Esophagus squamous epithelium (tissue), 5 donors: ENCODE measurements around the gene TREH. TPM values are rescaled to one million over a fixed set of nuclear protein-coding genes. Genes with fewer than 3 reads are reported as not detected.
"Not testable (repeated sequence)": the region's sequence is repeated elsewhere in the genome, so short reads cannot be mapped to it uniquely, and the experiment has no call there.

Source experiments
- DNase-seq: peaks from one replicate; lab custom pipeline; 2025; lab: John Stamatoyannopoulos, UW
- H3K27ac ChIP-seq, 4 donors: fragments of 200-600 bp; sonication (generic); one replicate each; pipeline ENCODE4 v1.5.1; 2016 to 2019; ENCODE audit warnings: mild to moderate bottlenecking in 1 of 4
- H3K27me3 ChIP-seq, 4 donors: fragments of 200-600 bp; sonication (generic); 1 replicate in 3 of 4; 2 replicates in 1 of 4; pipeline versions ENCODE4 v1.5.1 to v1.6.0; 2017 to 2021; ENCODE audit warnings: antibody characterized with exemption in 1 of 4
- H3K36me3 ChIP-seq, 3 donors: fragments of 200-600 bp; sonication (generic); one replicate each; pipeline ENCODE4 v1.5.1; 2016 to 2019
- H3K4me1 ChIP-seq, 3 donors: fragments of 200-600 bp; sonication (generic); one replicate each; pipeline ENCODE4 v1.5.1; 2017 to 2019
- H3K4me3 ChIP-seq, 4 donors: fragments of 200-600 bp; sonication (generic); 1 replicate in 3 of 4; 2 replicates in 1 of 4; pipeline ENCODE4 v1.5.1; 2016 to 2019; ENCODE audit warnings: mild to moderate bottlenecking in 2 of 4, moderate library complexity in 1 of 4
- H3K9me3 ChIP-seq, 3 donors: fragments of 200-600 bp; sonication (generic); one replicate each; pipeline ENCODE4 v1.5.1; 2016 to 2019
- CTCF ChIP-seq, 6 experiments: fragments of 450-650 bp in 4 of 6; fragments of 200-600 bp in 2 of 6; sonication (generic) in 2 of 6; IDR thresholded peaks; one replicate each; pipeline ENCODE4 v1.5.1; 2016 to 2019; ENCODE audit warnings: antibody characterized with exemption in 6 of 6, mild to moderate bottlenecking in 4 of 6, moderate library complexity in 4 of 6
- POLR2A ChIP-seq, 4 donors: fragments of 450-650 bp; IDR thresholded peaks; one replicate each; pipeline ENCODE4 v1.6.1; 2017; ENCODE audit warnings: antibody characterized with exemption in 4 of 4, mild to moderate bottlenecking in 4 of 4, moderate library complexity in 3 of 4
- WGBS, 2 donors: methylation state at CpG; one replicate each; pipeline ENCODE4 v1.1.5; 2018; 5-methylcytosine and 5-hydroxymethylcytosine counted together
- intact Hi-C: fragments of 100-400 bp; cut with DNase I; formaldehyde crosslinking; loops from one replicate; pipeline ENCODE4 v1.15.0; 2022
- total RNA-seq, 4 donors: library from RNA; depleted of rRNA; stranded (reverse); fragments of >200 nt; gene quantifications; one replicate each; pipeline ENCODE4 v1.1.0, GENCODE V29; 2016
- donor health status: DM: yes; HTN: yes; CAD: no.

Gene TREH
- total RNA-seq, 4 donors from 2014 or later = 0.09 to 0.57 TPM; not detected in 2

DNA sequence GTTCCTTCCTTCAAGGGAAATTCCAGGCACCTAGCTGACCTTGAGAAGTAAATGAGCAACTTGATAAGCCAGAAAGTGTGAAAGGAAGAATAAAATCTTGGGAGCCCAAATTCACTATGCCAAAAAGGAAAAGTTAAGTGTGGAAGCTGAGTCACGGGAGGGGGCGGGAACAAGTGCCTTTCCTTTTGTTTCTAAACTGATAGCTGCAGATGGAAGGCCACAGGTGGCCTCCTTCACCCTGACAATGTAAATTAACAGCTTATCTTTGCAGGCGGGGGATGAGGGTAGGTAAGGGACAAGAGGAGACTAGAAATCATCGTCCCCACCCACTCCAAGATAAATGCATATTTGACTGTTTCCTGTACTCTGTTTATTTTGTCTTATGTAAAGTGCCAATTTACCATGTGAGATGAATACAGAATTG is 36.4 kb upstream of the TREH start:
- peak overlapping the region in 1 of 4 donors; percentile 49 for H3K27ac ChIP-seq
- H3K4me3 ChIP-seq = no peak overlapping the region
- 33 to 34% methylated on average over 4 of the region's 4 CpGs for WGBS, 2 donors
- H3K4me1 ChIP-seq = peaks cover 0 to 11% (median 4%) of the 10 kb centered on the region in 3 donors
- intact Hi-C loops = no loop called here
- no peak for DNase-seq
- TF ChIP-seq POLR2A (IDR thresholded peaks at IDR 0.05) (no peak), CTCF (IDR thresholded peaks at IDR 0.05) (no peak)
- H3K27me3 ChIP-seq = no peaks in the 10 kb centered on the region
- no peaks in the 10 kb centered on the region for H3K9me3 ChIP-seq
- H3K36me3 ChIP-seq = no peaks in the 10 kb centered on the region

- no peak overlapping the region for H3K4me3 ChIP-seq
- H3K27ac ChIP-seq = peak overlapping the region in 1 of 4 donors; percentile 49
- H3K36me3 ChIP-seq = no peaks in the 10 kb centered on the region
- TF ChIP-seq POLR2A (IDR thresholded peaks at IDR 0.05) = no peak
- no peak for TF ChIP-seq CTCF (IDR thresholded peaks at IDR 0.05)
- H3K27me3 ChIP-seq = no peaks in the 10 kb centered on the region
- DNase-seq = no peak
- intact Hi-C loops = no loop called here
- peaks cover 0 to 11% (median 4%) of the 10 kb centered on the region in 3 donors for H3K4me1 ChIP-seq
- 59 to 78% methylated on average over 2 to 4 of the region's 5 CpGs for WGBS, 2 donors
- H3K9me3 ChIP-seq = no peaks in the 10 kb centered on the region
Measured at GRCh38 chr11:118715245-118715831, 35.9 kb upstream of the TREH start.

GRCh38 chr11:118714816-118715215 is 35.4 kb upstream of the TREH start:
- TF ChIP-seq CTCF (IDR thresholded peaks at IDR 0.05) = no peak
- no peak for TF ChIP-seq POLR2A (IDR thresholded peaks at IDR 0.05)

DNA sequence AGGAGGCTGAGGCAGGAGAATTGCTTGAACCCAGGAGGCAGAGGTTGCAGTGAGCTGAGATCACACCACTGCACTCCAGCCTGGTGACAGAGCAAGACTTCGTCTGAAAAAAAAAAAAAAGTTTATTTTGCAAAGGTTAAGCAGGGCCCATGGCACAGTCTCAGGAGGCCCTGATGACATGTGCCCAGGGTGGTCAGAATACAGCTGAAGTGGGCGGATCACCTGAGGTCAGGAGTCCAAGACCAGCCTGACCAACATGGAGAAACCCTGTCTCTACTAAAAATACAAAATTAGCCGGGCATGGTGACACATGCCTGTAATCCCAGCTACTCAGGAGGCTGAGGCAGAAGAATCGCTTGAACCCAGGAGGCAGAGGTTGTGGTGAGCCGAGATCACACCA is 35.0 kb upstream of the TREH start:
- DNase-seq, H3K36me3 ChIP-seq, H3K4me3 ChIP-seq, H3K9me3 ChIP-seq, intact Hi-C loops, H3K27ac ChIP-seq, H3K27me3 ChIP-seq: not testable (repeated sequence)
- 94 to 95% methylated on average over 3 to 5 of the region's 5 CpGs for WGBS, 2 donors
- H3K4me1 ChIP-seq = peaks cover 0 to 11% (median 4%) of the 10 kb centered on the region in 3 donors

More at GRCh38 chr11:118714816-118715215, 35.4 kb upstream of the TREH start:
- Histone ChIP-seq H3K9me3 (no peaks in the 10 kb centered on the region), H3K27me3 (no peaks in the 10 kb centered on the region), H3K4me3 (no peak overlapping the region), H3K27ac (peak overlapping the region in 1 of 4 donors; percentile 6), H3K36me3 (no peaks in the 10 kb centered on the region), H3K4me1 (peaks cover 0 to 11% (median 4%) of the 10 kb centered on the region in 3 donors)
- intact Hi-C loops = no loop called here
- DNase-seq = no peak

DNA sequence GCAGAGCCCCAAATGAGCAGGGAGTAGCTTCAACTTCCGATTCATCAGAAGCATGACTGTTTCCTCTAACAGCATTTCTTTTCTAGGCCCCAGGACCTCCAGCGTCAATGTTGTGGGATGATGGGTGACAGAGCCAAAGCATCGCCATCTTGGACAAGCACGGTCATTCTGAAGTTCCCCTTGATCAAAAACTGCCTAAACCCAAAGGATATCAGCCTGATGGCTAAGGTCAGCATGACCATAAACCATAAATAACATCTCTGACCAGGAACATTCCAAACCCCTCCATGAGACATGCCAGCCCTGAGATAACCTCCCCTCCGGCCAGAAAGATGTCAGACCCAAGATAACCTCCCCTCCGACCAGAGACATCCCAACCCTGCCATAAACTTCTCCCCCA is 28.8 kb upstream of the TREH start:
- Histone ChIP-seq H3K9me3 (no peaks in the 10 kb centered on the region), H3K4me1 (peaks cover 0 to 4% (median 4%) of the 10 kb centered on the region in 3 donors), H3K36me3 (no peaks in the 10 kb centered on the region), H3K27ac (no peak overlapping the region), H3K4me3 (no peak overlapping the region), H3K27me3 (no peaks in the 10 kb centered on the region)
- WGBS, 2 donors = 73 to 85% methylated on average over 6 of the region's 6 CpGs
- intact Hi-C loops = no loop called here
- DNase-seq = no peak
- TF ChIP-seq POLR2A (IDR thresholded peaks at IDR 0.05) (no peak), CTCF (IDR thresholded peaks at IDR 0.05) (no peak)

GRCh38 chr11:118706546-118706825 is 27.0 kb upstream of the TREH start:
- no peak overlapping the region for H3K4me3 ChIP-seq
- intact Hi-C loops = no loop called here
- H3K4me1 ChIP-seq = peaks cover 0 to 4% (median 4%) of the 10 kb centered on the region in 3 donors
- TF ChIP-seq POLR2A (IDR thresholded peaks at IDR 0.05) = no peak
- no peak for TF ChIP-seq CTCF (IDR thresholded peaks at IDR 0.05)
- no peak for DNase-seq
- no peaks in the 10 kb centered on the region for H3K27me3 ChIP-seq
- H3K27ac ChIP-seq = no peak overlapping the region
- no peaks in the 10 kb centered on the region for H3K9me3 ChIP-seq
- WGBS, 2 donors = 87 to 93% methylated on average over 6 to 7 of the region's 7 CpGs
- H3K36me3 ChIP-seq = no peaks in the 10 kb centered on the region
